Left lung (tissue), 10 donors: Measurements from ENCODE around the gene DLX3. TPM values are rescaled to one million over a fixed set of nuclear protein-coding genes. Genes with fewer than 3 reads are reported as not detected.

ENCODE experiments used
- ATAC-seq: fragments of 200-7000 bp; cut with Tn5 transposase; one replicate; pipeline ENCODE4 v1.9.1; 2020; ENCODE audit warnings: moderate library complexity
- DNase-seq, 4 donors: peaks; one replicate each; pipeline ENCODE4 v3.0.0-alpha.2; 2013 to 2020
- H3K27ac ChIP-seq, 2 donors: fragments of 200-600 bp; sonication (generic) in 1 of 2; one replicate each; pipeline versions ENCODE4 v1.5.0 to v1.8.0; 2020 to 2021
- H3K27me3 ChIP-seq, 2 donors: fragments of 200-600 bp; sonication (generic) in 1 of 2; one replicate each; pipeline versions ENCODE4 v1.5.0 to v1.8.0; 2020 to 2021
- H3K36me3 ChIP-seq, 2 donors: fragments of 200-600 bp; sonication (generic) in 1 of 2; one replicate each; pipeline versions ENCODE4 v1.5.0 to v1.8.0; 2020 to 2021
- H3K4me1 ChIP-seq, 2 donors: fragments of 200-600 bp; one replicate each; pipeline ENCODE4 v1.8.0; 2021
- H3K4me3 ChIP-seq, 2 donors: fragments of 200-600 bp; sonication (generic) in 1 of 2; one replicate each; pipeline versions ENCODE4 v1.5.0 to v1.8.0; 2020 to 2021; ENCODE audit warnings: mild to moderate bottlenecking in 1 of 2
- H3K9me3 ChIP-seq, 2 donors: fragments of 200-600 bp; sonication (generic) in 1 of 2; one replicate each; pipeline versions ENCODE4 v1.5.0 to v1.8.0; 2020 to 2021
- intact Hi-C, 2 donors: fragments of 100-400 bp; cut with DNase I; formaldehyde crosslinking; loops; one replicate each; pipeline versions ENCODE4 v1.11.2 to v1.14.2; 2022
- polyA plus RNA-seq, 6 donors: library from polyadenylated mRNA; unstranded; fragments of 120-200 nt; gene quantifications; one replicate each; pipeline ENCODE4 v1.2.1, GENCODE V29; 2013; ENCODE audit not compliant: insufficient read length in 6 of 6
- total RNA-seq, 2 donors: library from RNA; stranded (reverse); fragmentation: NEBNext Ultra II Directional; extraction: Animal tissue kit (Norgen Biotek cat#: 25700); gene quantifications; one replicate each; pipeline ENCODE4 v1.2.1, GENCODE V29; 2021
- TF ChIP-seq, protein P1 (sequence below), 2 donors: fragments of 200-600 bp; sonication (generic) in 1 of 2; IDR thresholded peaks; one replicate each; pipeline versions ENCODE4 v1.5.0 to v1.8.0; 2021; ENCODE audit warnings: antibody characterized with exemption in 2 of 2
- donor health status: DM: no; HTN: yes; CAD: no.
- donor health status: DM: no; HTN: no; CAD: no.

Gene DLX3
- total and polyA plus RNA-seq, 8 donors, result 0.52 to 2.2 (median 1.3) TPM

DNA sequence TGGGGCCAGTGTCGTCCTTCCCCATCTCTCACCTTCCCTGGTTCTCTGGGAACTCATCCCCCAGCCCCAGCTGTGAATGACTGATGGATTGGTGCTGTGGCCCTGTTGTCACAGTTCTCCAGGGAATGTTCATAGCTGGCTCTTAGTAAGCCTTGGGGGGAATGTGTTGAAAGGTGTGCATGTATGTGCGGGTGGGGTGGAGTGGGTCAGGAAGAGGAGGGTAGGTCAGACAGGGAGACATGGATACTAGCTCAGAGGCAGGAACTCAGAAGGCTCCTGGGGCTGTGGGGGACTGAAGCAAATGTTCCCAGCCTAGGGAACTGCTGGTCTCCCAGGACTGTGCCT lies 21.8 kb downstream of the DLX3 start:
- no peak overlapping the region for H3K4me3 ChIP-seq
- DNase-seq (no peak), ATAC-seq (no peak)
- no peaks in the 10 kb centered on the region for H3K9me3 ChIP-seq
- intact Hi-C loops, result no loop called here
- no peaks in the 10 kb centered on the region for H3K36me3 ChIP-seq
- peaks cover 56 to 100% of the 10 kb centered on the region in 2 donors for H3K27me3 ChIP-seq
- H3K4me1 ChIP-seq, result peaks cover 19 to 26% of the 10 kb centered on the region in 2 donors
- TF ChIP-seq, protein P1, sequence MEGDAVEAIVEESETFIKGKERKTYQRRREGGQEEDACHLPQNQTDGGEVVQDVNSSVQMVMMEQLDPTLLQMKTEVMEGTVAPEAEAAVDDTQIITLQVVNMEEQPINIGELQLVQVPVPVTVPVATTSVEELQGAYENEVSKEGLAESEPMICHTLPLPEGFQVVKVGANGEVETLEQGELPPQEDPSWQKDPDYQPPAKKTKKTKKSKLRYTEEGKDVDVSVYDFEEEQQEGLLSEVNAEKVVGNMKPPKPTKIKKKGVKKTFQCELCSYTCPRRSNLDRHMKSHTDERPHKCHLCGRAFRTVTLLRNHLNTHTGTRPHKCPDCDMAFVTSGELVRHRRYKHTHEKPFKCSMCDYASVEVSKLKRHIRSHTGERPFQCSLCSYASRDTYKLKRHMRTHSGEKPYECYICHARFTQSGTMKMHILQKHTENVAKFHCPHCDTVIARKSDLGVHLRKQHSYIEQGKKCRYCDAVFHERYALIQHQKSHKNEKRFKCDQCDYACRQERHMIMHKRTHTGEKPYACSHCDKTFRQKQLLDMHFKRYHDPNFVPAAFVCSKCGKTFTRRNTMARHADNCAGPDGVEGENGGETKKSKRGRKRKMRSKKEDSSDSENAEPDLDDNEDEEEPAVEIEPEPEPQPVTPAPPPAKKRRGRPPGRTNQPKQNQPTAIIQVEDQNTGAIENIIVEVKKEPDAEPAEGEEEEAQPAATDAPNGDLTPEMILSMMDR (IDR thresholded peaks at IDR 0.05), result no peak
- no peak overlapping the region for H3K27ac ChIP-seq

DNA sequence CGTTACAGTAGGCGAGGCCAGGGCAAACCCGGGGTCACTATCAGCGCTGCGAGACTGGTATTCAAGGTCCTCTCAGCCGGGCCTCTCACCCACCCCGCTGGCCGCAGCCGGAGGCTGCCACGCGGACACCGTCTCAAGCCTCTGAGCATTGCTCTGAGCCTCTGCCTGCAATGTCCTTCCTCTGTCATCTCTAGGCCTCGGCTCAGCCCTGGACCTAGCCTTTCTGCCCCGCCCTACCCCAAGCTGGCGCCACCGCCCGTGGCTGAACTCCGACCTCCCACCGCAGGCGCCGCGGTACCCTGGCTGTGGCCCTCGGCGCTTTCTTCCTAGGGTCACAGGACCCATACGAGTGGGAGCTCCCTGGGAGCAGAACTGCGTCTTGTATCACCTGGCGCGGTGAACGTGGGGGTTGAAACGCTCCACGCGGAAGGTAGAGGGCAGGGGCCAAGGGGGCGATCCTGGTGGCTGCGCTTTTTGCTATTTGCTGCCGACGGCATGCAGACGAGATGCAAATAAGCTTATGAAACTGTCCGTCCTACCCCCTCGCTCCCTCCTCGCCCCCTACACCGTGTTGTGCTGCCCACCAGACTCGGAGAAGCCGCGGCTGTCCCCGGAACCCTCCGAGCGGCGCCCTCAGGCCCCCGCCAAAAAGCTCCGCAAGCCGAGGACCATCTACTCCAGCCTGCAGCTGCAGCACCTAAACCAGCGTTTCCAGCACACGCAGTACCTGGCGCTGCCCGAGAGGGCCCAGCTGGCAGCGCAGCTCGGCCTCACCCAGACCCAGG lies 22.3 kb downstream of the DLX3 start:
- H3K27me3 ChIP-seq, result peaks cover 62 to 100% of the 10 kb centered on the region in 2 donors
- intact Hi-C loops, result no loop called here
- TF ChIP-seq, protein P1 (IDR thresholded peaks at IDR 0.05), result no peak

DNA sequence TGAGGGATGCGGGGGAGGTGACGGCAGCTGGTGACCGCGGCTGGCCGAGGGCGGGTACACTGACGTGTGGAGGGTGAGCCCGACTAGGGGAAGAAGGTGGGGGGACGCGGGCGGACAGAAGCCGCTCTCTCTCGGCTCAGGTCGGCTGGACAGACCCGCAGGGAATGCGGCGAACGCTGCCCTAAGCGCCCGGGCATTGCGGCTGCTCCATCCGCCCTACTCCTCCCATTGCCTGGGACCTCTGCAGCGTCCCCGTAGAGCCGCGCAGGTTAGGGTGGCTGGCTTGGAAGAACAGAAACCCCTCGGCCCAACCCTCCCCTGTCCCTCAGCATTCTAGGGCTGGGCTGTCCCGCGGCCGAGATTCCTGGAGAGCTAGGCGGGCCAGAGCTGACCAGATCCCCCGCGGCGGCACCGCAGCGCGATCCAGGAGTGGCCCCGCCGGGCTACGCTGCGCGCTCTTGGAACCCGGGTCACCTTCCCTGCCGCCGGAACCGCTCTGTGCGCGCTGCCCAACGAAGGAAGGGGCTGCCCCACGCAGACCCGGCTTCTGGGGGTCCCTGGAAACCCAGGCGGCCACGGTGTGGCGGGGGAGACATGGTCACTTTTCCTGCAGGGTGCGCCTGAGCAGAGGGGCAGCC lies 23.1 kb downstream of the DLX3 start:
- Histone ChIP-seq H3K9me3 (no peaks in the 10 kb centered on the region), H3K27ac (no peak overlapping the region), H3K4me1 (peaks cover 19 to 30% of the 10 kb centered on the region in 2 donors), H3K36me3 (no peaks in the 10 kb centered on the region), H3K27me3 (peaks cover 69 to 100% of the 10 kb centered on the region in 2 donors), H3K4me3 (no peak overlapping the region)
- ATAC-seq (no peak), DNase-seq (no peak)
- TF ChIP-seq, protein P1 (IDR thresholded peaks at IDR 0.05), result no peak
- intact Hi-C loops, result no loop called here

More for the DNA sequence above, 22.3 kb downstream of the DLX3 start:
- DNase-seq (no peak), ATAC-seq (no peak)
- no peak overlapping the region for H3K4me3 ChIP-seq
- H3K4me1 ChIP-seq, result peaks cover 19 to 30% of the 10 kb centered on the region in 2 donors
- H3K36me3 ChIP-seq, result no peaks in the 10 kb centered on the region
- H3K27ac ChIP-seq, result no peak overlapping the region
- H3K9me3 ChIP-seq, result no peaks in the 10 kb centered on the region

DNA sequence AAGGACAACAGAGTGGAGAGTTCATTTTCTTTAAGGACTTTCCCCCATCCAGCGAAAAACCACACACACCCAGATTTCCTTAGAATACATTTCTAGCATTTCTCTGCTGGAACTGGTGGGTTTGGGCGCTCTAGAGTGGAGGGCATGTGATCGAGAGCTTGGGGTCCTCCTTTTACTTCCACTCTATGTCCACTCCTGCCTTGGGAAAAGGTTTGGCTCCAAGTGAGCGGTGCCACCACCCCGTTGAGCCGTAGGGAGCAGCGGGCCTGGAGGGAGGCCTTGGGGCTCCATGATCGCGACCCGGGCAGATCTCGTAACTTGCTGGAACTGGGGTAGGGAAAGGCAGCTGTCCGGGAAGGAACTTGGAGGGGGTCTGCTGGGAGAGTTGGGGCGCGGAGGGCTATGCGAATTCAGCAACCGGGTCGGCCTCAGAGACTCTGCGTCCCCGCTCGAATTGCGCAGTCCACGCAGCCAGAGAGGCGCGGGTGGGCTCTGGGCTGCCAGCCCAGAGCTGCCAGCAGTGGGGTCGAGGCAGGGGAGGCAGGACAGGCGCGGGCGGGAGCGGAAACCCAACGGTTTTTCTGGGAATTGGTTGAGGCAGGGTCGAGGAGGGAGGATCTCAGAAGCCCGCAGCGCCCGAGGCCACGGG lies 23.7 kb downstream of the DLX3 start:
- peaks cover 19 to 30% of the 10 kb centered on the region in 2 donors for H3K4me1 ChIP-seq
- peaks cover 75 to 100% of the 10 kb centered on the region in 2 donors for H3K27me3 ChIP-seq
- intact Hi-C loops, result no loop called here
- TF ChIP-seq, protein P1 (IDR thresholded peaks at IDR 0.05), result no peak
- no peak overlapping the region for H3K27ac ChIP-seq
- no peak for DNase-seq
- H3K36me3 ChIP-seq, result no peaks in the 10 kb centered on the region
- ATAC-seq, result no peak
- no peaks in the 10 kb centered on the region for H3K9me3 ChIP-seq
- no peak overlapping the region for H3K4me3 ChIP-seq

DNA sequence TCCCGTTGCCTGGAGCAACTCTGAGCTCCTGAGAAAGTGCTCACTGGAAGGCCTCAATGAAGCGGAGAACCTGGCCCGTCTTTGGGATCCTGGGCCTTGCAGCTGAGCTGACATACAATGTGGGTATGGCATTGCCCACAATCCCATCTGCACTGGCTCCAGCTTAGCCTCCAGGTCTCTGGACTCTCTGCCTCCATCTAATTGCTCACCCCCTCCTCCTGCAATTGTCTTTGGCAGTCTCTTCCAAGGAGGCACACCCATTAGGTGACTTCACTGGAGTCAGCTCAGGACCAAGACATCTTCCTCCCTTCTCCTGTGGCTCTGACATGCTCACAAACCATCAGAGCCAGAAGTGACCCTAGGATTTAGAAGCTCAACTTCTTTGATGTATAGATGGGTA lies 24.5 kb downstream of the DLX3 start:
- Histone ChIP-seq H3K27me3 (peaks cover 83 to 100% of the 10 kb centered on the region in 2 donors), H3K4me1 (peaks cover 19 to 37% of the 10 kb centered on the region in 2 donors), H3K27ac (no peak overlapping the region), H3K9me3 (no peaks in the 10 kb centered on the region), H3K4me3 (no peak overlapping the region), H3K36me3 (no peaks in the 10 kb centered on the region)
- TF ChIP-seq, protein P1 (IDR thresholded peaks at IDR 0.05), result no peak
- intact Hi-C loops, result no loop called here
- DNase-seq (no peak), ATAC-seq (no peak)
